Fibroblast of gingiva (primary cell): ENCODE measurements around the gene RHEB.
A peak's percentile ranks its signal among the peaks of the same experiment; 100 is the strongest.

ENCODE experiments used
- DNase-seq: peaks from one replicate; pipeline ENCODE4 v3.0.0-alpha.2; 2011; ENCODE audit warnings: low read depth

Gene RHEB

DNA sequence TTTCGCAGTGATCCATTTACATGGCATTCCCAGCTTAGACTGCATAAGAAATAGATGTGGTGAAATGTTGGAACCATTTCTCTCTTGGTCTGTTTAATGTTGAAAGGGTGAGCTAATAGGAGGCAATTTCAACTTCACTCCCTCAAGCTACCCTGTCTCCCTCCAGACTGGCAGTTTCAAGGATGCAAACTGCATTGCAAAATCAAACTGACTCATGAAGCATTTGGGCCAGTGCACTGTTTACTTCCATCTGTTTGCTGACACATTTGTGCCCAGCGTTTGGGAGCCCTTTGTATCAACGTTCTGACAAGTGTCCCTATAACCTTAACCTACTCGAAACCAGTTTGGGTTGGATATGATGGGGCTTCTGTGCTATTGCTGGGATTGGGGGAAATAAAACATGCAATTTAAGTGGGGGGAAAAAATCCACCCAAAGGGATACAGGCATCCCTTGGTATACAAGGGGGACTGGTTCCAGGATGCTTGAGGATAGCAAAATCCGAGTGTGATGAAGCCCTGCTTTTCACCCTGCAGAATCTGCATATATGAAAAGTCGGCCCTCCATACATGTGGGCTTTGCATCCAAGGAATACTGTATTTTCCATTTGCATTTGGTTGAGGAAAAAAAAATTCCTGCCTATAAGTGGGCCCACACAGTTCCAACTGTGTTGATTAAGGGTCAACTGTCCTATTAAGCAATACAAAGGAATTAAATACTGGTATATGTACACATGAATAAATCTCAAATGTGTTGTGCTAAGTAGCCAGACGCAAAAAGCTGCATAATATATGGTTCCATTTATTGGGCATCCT is 15.6 kb downstream of the RHEB start:
- peak; percentile 95 for DNase-seq

DNA sequence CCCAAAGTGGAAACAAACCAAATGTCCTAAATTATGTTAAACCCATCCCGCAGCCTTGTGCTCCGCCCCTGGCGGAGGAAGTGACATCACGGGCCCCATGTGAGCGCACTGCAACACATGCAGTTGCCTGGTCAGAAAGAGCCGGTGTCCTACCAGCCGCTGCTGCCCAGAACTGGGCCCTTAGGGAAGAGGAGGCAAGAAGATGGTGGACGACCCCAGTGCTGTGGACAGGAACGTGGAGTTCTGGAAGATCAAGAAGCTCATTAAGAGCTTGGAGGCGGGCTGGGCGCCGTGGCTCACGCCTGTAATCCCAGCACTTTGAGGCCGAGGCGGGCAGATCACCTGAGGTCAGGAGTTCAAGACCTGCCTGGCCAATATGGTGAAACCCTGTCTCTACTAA is 18.0 kb downstream of the RHEB start:
- DNase-seq, result no peak

DNA sequence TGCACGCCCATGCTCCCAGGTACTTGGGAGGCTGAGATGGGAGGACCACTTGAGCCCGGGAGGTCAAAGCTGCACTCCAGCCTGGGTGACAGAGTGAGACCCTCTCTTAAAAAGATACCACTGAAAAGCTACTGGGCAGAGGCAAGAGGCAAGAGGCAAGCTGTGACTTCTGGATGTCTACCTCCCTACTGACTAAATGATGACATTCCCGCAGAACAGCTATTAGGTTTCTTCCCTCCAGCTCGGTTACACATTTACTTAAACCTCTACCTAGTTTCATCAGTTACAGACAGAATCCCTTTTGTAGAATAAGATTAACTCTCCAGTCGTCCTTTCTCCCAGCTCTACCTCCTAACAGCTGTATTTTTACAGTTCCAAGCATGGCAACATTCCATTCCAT is 21.2 kb downstream of the RHEB start:
- DNase-seq, result no peak

DNA sequence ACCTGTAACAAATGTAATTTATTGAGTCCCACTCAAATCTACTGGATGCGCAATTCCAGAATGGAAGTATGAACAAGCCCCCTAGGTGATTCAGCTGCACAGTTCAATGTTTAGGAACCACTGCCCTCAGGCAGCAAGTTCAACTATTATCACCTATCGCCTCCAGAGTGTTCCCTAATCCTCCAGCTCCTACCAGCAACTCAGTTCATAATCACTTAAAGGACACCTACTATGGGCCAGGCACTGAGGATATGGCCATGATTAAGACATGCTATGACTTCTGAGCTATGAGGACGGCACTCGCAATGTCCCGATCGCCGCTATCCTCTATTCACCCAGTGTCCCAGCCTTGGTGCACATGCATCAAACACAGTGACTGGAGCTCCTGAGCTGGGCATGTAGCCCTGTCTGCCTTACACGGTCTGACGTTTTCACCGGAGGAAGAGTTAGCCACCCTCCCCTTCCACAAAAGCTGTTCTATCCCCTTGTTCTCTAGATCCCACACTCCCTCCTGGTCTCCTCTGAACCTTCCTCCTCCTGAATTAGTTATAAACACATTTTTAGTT is 22.3 kb downstream of the RHEB start:
- no peak for DNase-seq

DNA sequence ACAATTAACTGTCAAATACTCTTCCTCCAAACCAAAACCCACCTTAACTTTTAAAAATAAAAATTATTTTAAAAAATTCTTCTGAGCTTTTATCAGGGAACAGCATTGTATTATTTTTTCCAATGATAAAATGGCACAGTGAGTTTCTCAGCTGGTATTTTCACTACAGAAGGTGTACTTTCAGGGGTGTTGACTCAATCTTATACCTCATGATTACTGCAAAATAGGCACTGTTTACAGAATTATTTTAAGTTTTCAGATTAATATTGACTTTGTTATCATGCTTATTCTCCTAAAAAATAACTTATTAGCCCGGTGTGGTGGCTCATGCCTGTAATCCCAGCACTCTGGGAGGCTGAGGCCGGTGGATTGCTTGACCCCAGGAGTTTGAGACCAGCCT is 24.3 kb downstream of the RHEB start:
- DNase-seq, result no peak

DNA sequence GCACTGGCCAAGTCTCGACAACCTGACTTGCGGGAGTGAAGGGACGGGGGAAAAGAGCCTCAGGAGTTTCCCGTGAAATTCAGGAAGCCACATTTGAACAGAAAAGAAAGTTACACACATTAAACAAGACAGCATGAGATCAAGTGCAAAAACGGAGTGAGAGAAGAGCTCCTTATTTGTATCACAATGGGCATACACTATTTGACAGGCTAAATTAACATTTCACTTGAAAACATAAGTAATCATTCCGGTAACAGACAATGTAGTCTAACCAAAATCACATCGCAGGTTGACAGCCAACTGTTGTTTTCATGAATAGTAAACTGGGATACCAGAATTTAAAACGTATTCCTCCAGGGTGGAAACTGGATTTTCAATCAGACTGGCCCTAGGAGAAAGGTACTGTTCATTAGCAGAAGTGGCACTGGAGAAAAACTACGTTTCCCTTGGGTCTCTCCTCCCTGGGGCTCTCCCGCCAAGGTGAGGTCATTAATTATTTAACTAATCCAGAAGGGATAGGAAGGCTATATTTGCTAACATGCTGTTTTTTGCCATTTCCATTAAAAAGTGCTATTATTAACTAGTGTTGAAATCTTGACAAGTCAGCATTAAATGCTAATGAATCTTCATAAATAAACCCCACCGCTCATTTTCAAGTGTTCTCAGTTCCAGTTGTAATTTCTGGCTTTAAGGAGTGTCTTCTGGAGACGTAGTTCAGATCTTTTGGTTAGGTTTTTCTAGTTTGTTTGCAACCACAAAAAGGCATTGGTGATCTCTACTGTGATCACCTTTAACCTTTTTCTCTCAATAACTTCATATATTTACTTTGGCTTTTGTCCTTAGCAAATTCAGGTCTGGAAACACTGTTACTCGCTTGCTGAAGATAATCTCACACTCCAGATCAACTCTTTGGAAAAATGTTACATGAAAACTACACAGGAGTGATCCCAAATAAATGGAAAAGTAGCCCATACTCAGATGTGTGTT is 25.1 kb downstream of the RHEB start:
- DNase-seq, result no peak

DNA sequence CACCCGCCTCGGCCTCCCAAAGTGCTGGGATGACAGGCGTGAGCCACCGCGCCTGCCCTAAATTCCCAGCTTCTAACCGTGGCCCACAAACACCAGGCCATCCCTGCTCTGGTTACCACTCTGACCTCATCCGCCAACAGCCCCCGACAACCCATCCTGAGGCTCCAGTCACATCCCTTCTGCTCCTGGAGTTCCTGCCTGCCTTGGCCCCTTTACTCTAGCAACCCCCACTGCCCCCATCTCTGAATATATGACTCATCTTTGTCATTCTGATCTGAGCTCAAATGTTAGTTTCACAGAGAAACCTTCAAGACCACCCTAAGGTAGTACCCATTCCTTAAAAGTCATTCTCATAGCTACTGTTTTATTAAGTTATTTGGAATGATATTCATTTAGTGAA is 26.6 kb downstream of the RHEB start:
- no peak for DNase-seq

DNA sequence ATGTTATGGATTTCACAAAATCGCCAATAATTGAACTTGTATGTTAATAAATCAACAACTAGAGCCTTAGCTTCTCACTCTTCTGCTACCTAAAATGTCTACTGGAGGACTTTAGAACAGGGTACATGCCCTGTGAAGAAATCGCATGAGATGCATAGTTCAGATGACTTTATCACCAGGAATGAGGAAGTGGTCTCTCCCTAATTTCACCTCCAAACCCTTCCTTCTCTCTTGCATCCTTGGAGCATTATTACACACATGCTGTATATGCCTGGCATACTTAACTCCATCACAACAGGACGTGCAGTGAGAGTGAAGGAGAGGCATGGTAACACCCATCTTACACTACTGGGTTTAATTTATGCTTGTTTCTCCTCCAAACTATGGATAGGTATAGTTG is 27.8 kb downstream of the RHEB start:
- peak; percentile 79 for DNase-seq

DNA sequence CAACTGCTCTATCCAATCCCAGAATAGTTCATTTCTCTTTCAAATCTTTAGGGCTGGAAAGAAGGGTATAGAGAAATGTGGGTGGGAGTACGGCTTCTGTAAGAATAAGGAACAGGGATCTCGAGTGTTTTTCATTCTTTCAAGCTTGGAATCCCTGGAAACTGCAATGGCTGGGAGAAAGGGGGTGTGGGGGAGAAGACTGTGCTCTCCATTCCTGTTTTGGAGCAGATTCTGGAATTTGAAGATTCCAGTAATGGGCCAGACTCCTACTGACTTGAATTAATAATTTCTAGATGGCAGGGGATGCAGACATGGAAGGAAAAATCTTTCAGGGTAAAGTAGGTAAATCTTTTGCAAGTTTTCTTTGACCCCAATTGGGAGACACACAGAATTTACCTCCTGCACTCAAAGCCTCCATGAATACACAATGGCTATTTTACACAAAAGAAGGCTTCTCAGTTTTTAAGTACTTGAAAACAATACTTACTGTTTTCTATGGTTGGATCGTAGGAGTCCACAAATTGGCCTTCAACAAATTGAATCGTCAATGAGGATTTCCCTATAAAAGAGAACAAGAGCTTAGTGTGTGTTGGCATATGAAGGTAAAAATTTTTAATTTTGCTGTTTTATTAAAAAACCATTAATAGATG is 29.1 kb downstream of the RHEB start:
- DNase-seq, result no peak

DNA sequence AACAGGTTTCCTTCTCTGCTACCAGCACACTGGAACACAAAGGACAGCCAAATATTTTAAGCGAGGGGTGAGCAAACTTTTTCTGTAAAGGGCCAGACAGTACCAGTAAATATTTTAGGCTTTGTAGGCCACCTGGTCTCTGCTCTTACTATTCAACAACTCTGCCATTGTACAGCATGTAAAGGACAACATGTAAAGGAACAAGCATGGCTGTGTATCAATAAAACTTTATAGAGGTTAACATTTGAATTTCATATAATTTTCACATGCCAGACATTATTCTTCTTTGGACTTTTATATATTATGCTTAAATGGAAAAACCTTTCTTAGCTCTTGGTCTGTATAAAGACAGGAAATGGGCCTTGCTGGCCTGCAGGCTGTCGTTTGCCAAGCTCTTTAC is 30.2 kb downstream of the RHEB start:
- no peak for DNase-seq

DNA sequence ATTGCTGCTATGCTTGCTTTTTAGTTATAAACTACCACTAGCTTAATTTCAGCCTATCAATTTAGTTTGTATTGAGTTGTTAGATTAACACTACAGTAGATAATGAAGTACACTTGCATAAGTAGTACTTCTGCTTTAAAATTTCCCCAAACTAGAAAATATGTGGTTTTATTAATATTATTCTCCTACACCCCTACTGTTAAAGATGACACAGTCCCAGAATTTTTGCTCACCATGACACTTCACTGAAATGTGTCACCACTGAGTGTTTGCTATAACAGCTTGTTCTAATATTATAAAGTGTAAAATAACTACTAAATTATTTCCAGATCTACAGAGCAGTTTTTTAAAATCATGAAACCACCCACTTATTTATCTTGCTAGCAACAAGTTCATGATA is 31.6 kb downstream of the RHEB start:
- no peak for DNase-seq

DNA sequence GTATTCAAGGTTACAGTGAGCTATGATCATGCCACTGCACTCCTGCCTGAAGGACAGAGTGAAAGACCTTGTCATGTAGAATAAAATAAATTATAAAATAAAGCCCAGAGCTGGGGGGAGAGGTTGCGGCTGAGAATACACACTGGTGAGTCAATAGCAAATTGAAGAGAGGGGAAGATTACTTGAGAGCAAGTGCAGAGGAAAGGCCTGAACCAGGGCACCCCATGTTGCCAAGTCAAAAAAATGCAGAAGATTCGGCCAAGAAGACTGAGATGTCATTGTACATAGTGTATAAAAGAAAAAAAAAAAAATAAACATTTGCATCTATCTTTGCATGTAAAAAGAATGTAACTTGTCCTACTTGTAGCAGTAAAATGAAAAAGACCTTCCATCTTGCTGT is 32.5 kb downstream of the RHEB start:
- DNase-seq, result peak; percentile 56

DNA sequence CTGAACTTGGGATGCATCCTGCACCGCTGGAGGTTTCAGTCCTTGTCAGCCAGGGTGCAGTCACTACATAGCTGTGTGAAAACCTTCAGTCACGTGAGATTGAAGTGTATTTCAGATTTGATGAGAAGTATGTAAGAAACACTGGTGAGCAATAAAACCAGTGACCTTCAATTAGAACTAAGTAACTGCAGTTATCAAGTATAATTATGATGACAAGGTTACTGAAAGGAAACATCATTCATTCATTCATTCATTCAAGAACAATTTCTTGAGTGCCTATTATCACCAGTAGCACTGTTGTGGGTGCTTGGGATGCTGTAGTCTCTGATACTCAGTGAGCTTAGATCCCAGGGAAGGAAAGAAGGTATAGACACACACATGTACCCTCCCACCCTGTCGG is 33.6 kb downstream of the RHEB start:
- DNase-seq, result no peak

DNA sequence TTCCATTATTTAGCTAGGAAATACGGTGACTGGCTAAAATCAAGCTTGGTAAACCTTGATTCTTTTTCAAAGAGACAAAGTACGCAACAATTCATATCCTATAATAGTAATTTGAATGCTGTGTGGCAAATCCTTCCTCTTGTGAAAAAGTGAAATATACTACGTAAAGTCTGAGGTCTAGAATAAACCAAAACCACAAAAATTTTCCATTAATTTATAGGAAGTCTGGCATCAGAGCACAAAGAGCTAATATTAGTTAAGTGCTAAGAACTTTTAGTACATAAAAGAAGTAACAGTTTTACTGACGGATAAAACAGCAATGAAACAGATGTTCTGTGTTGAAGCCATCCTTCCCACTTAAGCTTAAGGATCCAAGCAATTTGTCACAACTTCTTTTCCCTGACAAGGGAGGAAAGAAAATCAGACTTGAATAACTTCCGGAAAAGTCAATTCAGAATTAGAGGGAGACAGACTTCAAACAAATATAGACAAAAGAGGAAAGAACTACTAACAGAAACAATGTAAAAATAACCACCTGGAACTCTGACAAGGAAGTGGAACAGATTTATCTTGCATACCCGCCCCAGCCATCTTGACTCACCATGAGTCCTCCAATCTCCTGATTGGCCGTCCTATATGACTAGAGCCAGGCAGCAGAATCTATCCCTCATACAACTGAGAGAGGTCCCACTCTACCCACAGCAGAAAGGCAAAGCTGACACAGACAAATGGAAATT is 34.6 kb downstream of the RHEB start:
- no peak for DNase-seq

DNA sequence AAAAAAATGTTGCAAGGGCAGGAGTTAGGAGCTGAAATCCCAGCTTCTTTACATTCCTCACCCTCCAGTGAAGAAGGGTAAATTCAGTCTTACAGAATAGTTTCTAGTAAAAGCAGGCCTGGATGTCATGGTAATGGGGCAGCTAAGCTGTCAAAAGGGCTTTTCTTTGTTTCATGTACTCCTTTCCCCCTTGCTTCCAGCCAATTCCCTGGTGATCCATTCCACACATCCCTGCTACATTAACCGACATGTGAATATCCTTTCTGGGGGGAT is 36.0 kb downstream of the RHEB start:
- no peak for DNase-seq

DNA sequence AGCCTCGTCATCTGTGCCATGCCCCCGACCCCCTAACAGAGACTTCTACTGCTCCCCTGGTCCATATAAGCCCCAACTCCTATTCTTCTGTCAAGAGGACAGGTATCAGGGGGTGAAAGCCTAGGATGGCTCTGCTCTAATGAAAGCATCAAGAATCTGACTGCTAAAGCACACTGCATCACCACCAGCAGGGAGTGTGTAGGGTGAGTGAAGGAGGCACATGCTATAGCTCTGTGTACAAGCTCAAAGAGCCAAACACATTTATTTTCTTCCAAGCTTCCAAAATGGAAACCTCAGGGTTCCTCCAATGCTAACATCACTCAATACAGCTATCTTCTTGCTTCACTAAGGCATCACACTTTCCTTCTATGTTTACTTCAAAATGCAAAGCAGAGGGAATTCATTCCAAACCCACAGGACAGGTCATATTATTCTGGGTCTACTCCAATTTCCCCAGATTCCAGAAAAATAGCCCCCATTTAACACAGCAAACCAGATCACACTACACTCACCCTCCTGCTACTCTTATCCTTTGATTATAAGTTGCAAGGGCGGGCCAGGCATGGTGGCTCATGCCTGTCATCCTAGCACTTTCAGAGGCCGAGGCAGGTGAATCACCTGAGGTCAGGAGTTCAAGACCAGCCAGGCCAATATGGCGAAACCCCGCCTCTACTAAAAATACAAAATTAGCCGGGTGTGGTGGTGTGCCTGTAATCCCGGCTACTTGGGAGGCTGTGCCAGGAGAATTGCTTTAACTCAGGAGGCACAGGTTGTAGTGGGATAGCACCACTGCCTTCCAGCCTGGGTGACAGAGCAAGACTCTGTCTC is 36.6 kb downstream of the RHEB start:
- no peak for DNase-seq

DNA sequence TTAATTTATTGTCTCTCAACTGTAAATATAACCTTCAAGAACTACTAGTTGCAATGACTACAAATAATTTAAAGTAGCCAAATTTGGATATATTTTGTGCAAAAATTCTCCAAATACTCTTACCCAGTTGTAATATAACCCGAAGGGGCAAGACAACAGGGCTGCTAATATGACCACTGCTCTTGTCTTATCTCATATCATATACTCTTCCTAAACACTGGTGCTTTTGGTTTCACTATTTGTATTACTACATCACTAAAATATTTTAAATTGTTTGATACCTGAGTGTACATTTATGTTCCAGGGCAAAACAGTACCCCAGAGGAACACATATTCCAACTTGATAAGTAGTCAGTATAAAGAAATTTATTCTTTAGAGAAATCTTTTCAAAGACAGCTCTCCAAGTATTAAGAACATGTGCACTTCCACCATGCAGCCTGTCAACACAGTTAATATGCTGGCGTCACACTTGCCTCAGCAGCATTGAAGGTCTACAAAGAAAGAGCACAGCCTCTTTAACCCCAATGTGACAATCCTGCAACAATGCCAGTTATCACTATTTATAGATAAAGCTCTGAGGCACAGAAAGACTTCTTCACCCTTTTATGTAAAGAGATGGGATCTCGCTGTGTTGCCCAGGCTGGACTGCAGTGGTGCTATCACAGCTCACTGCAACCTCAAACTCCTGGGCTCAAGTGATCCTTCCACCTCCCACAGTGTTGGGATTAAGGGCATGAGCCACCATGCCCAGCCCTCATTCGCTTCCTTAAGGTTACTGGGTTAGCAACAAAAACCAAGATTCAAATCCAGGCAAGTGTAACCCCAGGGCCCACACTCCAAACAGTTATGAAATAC is 37.8 kb downstream of the RHEB start:
- DNase-seq, result no peak

DNA sequence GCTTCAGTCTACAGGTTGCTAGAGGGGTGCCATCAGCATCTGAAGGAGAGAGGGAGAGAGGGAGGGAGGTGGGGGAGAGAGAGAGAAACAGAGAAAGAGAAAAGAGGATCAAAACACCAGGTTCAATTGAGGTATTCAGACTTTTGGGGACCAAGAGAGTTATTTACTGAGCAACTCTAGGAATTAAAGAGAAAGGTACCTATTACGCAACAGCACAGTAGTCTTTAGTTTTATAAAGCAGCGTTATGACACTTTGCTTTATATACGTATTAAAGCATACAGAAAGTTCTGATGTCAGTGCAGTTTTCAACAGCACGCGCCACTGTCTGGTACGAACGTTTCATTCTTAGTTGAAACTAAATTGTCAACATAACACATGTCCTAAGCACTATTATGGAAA is 41.8 kb downstream of the RHEB start:
- no peak for DNase-seq

DNA sequence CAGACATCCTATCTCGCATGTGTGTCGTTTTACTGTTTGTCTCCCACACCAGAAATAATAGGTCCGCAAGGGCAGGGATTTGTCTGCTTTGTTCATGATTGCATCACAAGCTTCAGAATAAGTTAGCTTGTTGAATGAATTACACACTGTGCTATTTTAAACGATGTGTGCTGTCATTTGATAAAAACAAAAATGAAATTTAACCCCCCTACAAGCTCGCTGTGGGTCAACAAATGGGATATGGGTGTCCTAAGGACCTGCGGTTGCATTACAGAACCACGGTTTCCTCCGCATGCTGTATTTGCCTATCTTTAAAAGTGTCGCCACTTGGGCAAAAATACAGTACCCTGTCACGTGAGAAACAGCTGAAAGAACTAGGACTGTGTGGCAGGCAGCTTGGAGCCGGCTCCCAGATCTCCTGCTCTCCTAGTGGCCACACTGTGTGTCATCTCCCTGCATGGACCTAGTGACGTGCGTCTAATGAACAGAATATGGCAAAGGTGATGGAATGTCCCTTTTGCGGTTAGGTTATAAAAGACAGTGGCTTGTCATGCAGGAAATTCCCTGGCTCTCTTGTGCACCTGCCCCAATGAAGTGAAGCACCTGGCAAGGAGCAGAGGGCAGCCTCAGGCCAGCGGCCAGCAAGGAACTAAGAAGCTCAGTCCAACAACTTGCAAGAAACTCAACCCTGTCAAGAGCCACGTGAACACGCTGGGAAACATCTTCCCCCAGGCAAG is 46.9 kb downstream of the RHEB start:
- no peak for DNase-seq
